ENCODE results near the gene DTNB.

DTNB gene

GRCh38 chr2:25379535-25379934 is 293.8 kb downstream of the DTNB start:
- DNase-seq: no peak

- DNase-seq: no peak
These were observed 294.5 kb downstream of the DTNB start for GRCh38 chr2:25378731-25379490.

GRCh38 chr2:25377822-25378421 is 295.5 kb downstream of the DTNB start:
- no peak for DNase-seq

GRCh38 chr2:25376750-25377621 is 296.4 kb downstream of the DTNB start:
- peak; percentile 79 for DNase-seq

- DNase-seq: no peak
These were observed 297.3 kb downstream of the DTNB start for GRCh38 chr2:25375989-25376545.

- DNase-seq: no peak
These were observed 297.9 kb downstream of the DTNB start for GRCh38 chr2:25375371-25375988.

- no peak for DNase-seq
These were observed 298.6 kb downstream of the DTNB start for GRCh38 chr2:25374827-25375226.

- no peak for DNase-seq
These were observed 299.0 kb downstream of the DTNB start for GRCh38 chr2:25374411-25374810.

GRCh38 chr2:25373269-25373981 is 300.0 kb downstream of the DTNB start:
- no peak for DNase-seq

GRCh38 chr2:25372405-25373268 is 300.7 kb downstream of the DTNB start:
- DNase-seq: no peak

GRCh38 chr2:25371253-25372241 is 301.8 kb downstream of the DTNB start:
- DNase-seq: no peak

- DNase-seq: no peak
These were observed 303.5 kb downstream of the DTNB start for GRCh38 chr2:25369876-25370275.

GRCh38 chr2:25369439-25369838 is 303.9 kb downstream of the DTNB start:
- no peak for DNase-seq

GRCh38 chr2:25368660-25369059 is 304.7 kb downstream of the DTNB start:
- DNase-seq: no peak

- DNase-seq: no peak
These were observed 306.1 kb downstream of the DTNB start for GRCh38 chr2:25367296-25367695.

- DNase-seq: no peak
These were observed 306.7 kb downstream of the DTNB start for GRCh38 chr2:25366629-25367028.

GRCh38 chr2:25365241-25365640 is 308.1 kb downstream of the DTNB start:
- no peak for DNase-seq

GRCh38 chr2:25363733-25364132 is 309.6 kb downstream of the DTNB start:
- DNase-seq: no peak

GRCh38 chr2:25362434-25363145 is 310.8 kb downstream of the DTNB start:
- no peak for DNase-seq

Data from NCI-H1694 (cell line).